Activated CD4-positive, alpha-beta memory T cell treated with anti-CD3 and anti-CD28 coated beads for 36 hours (primary cell): ENCODE data around the gene TTC6. TPM values are rescaled to one million over a fixed set of nuclear protein-coding genes. Genes with fewer than 3 reads are reported as not detected.

ENCODE experiments used
- CTCF ChIA-PET: fragments of 350-600 bp; sonication (Branson Sonifier 250); formaldehyde crosslinking; loops from one replicate; lab custom pipeline; 2021; ENCODE audit warnings: antibody characterized with exemption, inconsistent platforms; lab: Charles Lee
- POLR2A ChIA-PET: fragments of 350-600 bp; sonication (Branson Sonifier 250); formaldehyde crosslinking; loops from one replicate; lab custom pipeline; 2021; ENCODE audit warnings: antibody characterized with exemption; lab: Charles Lee
- DNase-seq: peaks from one replicate; pipeline ENCODE4 v3.0.0-alpha.2; 2020
- H3K27ac Mint-ChIP-seq: one replicate; pipeline ENCODE4 v1.8.0; 2021; ENCODE audit warnings: mixed read lengths
- H3K27me3 Mint-ChIP-seq: one replicate; pipeline ENCODE4 v1.8.0; 2021; ENCODE audit warnings: mixed read lengths
- H3K36me3 Mint-ChIP-seq: one replicate; pipeline ENCODE4 v1.8.0; 2021; ENCODE audit warnings: mixed read lengths
- H3K4me1 Mint-ChIP-seq: one replicate; pipeline ENCODE4 v1.8.0; 2021; ENCODE audit warnings: low read depth, mixed read lengths
- H3K4me3 Mint-ChIP-seq: one replicate; pipeline ENCODE4 v1.8.0; 2021; ENCODE audit warnings: mild to moderate bottlenecking, mixed read lengths
- H3K9me3 Mint-ChIP-seq: one replicate; pipeline ENCODE4 v1.8.0; 2021; ENCODE audit warnings: mixed read lengths
- intact Hi-C: fragments of 100-400 bp; cut with micrococcal nuclease; formaldehyde crosslinking; loops from one replicate; pipeline ENCODE4 v1.15.1; 2023
- total RNA-seq, 2 experiments: library from RNA; stranded (reverse); gene quantifications; one replicate each; pipeline ENCODE4 v1.2.3, GENCODE V29; 2021

Gene TTC6
- total RNA-seq, 2 experiments from 2014 or later, result not detected

DNA sequence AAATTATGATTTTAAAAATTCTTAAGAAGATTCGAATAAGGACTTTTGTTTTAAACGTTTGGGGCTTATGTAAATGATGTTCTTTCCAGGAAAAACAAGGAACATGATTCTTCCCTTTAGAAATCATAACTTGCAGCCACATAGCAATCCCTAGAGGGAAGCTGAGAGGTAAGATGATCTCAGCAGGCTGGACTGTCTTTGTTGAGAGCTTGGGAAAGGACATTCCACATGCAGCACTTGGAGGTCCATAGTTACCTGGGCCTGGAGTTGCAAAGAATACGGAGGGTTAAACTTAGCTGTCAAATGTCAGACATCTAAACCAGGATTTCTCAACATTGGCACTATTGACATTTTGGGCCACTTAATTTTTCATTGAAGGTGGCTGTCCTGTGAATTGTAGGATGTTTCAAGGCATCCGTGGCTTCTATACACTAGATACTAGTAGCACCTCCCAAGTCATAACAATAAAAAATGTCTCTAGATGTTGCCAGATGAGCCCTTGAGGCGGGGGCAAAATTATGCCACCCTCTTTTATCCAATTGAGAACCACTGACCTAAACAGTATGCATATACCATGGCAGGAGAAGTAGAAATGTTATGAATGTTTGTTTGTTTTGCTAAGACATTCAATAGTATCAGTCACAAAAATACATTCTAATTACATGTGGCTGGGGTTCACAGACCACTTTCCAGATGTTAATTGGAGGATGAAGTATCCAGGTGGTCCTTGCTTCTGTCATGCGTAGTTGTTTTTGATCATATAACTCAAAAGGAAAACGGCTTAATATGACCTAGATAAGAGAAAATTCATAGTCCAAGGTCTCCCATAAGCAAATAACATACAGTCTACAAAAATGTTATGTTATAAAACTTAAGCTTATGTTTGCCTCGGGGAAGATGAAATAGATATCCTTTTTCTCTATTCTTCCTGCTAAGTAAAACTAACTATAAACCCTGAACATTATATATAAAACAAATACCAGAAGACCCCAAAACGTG, 30.5 kb downstream of the TTC6 start:
- Mint-ChIP-seq H3K36me3 (no peaks in the 10 kb centered on the region), H3K27ac (no peak overlapping the region), H3K9me3 (peaks cover 18% of the 10 kb centered on the region), H3K27me3 (peaks cover 16% of the 10 kb centered on the region), H3K4me1 (no peaks in the 10 kb centered on the region), H3K4me3 (no peak overlapping the region)
- ChIA-PET POLR2A (no interaction called here), CTCF (no interaction called here)
- no peak for DNase-seq
- intact Hi-C loops, result no loop called here

DNA sequence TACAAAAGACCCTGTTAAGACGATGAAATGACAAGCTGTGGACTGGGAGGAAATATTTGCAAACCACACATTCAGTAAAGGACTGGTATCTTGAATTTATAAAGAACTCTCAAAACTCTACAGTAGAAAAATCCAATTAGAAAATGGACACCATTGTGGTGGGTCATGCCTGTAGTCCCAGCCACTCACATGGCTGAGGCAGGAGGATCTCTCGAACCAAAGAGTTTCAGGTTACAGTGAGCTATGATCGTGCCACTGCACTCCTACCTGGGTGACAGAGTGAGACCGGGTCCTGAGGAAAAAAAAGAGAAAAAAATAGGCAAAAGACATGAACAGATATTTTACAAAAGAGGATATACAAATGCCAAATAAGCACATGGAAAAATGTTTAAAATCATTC, 41.9 kb downstream of the TTC6 start:
- Mint-ChIP-seq H3K36me3 (no peaks in the 10 kb centered on the region), H3K27ac (no peak overlapping the region), H3K9me3 (peaks cover 3% of the 10 kb centered on the region), H3K27me3 (no peaks in the 10 kb centered on the region), H3K4me1 (no peaks in the 10 kb centered on the region), H3K4me3 (no peak overlapping the region)
- DNase-seq, result no peak
- CTCF ChIA-PET, result no interaction called here
- POLR2A ChIA-PET, result no interaction called here
- intact Hi-C loops, result no loop called here

DNA sequence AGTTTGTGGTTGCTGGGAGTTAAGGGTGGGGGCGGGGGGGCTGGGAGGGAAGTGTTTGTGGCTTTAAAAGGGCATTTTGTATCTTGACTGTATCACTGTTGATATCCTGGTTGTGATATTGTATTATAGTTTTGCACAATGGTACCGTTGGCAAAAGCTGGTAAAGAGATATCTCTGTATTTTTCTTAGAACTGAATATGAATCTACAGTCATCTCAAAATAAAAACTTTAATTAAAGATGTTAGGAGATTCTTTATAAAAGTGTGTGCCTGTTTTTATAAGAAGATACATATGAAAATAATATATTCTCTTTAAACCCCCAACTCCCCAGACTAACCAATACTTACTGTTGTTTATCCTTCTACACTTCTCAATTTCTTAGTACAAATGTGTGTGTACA, 43.2 kb downstream of the TTC6 start:
- no peaks in the 10 kb centered on the region for H3K27me3 Mint-ChIP-seq
- H3K36me3 Mint-ChIP-seq, result no peaks in the 10 kb centered on the region
- intact Hi-C loops, result no loop called here
- H3K4me3 Mint-ChIP-seq, result no peak overlapping the region
- H3K27ac Mint-ChIP-seq, result no peak overlapping the region
- no peak for DNase-seq
- CTCF ChIA-PET, result no interaction called here
- H3K9me3 Mint-ChIP-seq, result peaks cover 3% of the 10 kb centered on the region
- H3K4me1 Mint-ChIP-seq, result no peaks in the 10 kb centered on the region
- POLR2A ChIA-PET, result no interaction called here

DNA sequence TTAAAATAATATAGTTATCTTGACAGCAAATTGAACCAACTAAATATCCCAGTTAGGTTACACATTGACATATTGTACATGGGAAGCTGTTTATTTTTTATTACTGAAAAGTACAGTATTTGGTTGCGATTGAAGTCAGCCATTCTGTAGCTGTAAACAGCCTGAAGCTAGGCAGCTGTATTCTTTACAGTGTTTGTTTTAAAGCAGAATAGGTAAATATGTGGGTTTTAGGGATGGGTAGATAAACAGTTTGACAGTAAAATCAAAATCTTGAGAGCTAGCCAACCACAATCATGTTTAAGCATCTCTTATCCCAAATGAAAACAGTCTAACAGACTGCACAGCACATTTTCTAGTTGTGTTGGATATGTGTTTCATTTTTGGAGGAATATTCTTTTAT, 45.7 kb downstream of the TTC6 start:
- no peaks in the 10 kb centered on the region for H3K27me3 Mint-ChIP-seq
- H3K36me3 Mint-ChIP-seq, result no peaks in the 10 kb centered on the region
- POLR2A ChIA-PET, result no interaction called here
- no peak overlapping the region for H3K27ac Mint-ChIP-seq
- peaks cover 2% of the 10 kb centered on the region for H3K9me3 Mint-ChIP-seq
- DNase-seq, result no peak
- intact Hi-C loops, result no loop called here
- CTCF ChIA-PET, result no interaction called here
- H3K4me1 Mint-ChIP-seq, result no peaks in the 10 kb centered on the region
- no peak overlapping the region for H3K4me3 Mint-ChIP-seq

DNA sequence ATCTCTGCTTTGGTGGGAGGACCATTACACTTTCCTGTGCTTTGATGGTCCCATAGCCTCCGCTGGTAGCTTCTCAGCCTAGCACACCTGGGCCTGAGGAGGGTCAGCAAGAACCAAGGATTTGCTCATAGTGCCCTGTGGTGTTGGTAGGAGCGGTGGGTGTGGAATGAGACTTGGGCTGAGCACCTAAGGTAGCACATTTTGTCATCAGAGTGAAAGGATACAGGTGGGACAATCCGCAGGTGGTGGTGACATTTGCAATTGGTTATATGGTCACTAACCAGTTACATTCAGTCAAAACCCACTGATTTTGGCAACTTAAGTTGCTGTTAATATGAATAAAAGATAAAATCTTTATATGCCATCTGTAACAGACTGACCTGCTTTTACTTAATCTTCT, 46.7 kb downstream of the TTC6 start:
- intact Hi-C loops, result no loop called here
- POLR2A ChIA-PET, result no interaction called here
- DNase-seq, result no peak
- H3K4me3 Mint-ChIP-seq, result no peak overlapping the region
- CTCF ChIA-PET, result no interaction called here
- no peaks in the 10 kb centered on the region for H3K4me1 Mint-ChIP-seq
- no peaks in the 10 kb centered on the region for H3K27me3 Mint-ChIP-seq
- H3K9me3 Mint-ChIP-seq, result no peaks in the 10 kb centered on the region
- no peak overlapping the region for H3K27ac Mint-ChIP-seq
- no peaks in the 10 kb centered on the region for H3K36me3 Mint-ChIP-seq

DNA sequence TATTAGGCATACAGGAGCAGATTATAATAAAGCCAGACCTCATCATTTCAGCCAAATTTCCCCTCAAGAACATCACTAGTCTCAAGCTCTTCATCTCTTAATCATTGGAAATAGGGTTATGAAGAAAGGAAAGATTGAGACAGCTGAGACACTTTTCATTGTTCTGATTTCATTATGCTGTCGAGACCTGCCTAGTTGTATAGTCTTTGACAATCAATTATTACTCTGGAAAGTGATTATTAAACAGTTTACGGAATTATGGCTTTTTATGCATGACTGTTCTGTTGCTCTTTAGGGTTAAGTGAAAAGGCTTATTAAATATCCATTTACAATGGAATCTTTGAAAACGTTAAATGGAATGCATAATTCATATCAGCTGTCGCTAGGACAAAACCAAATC, 48.3 kb downstream of the TTC6 start:
- H3K27me3 Mint-ChIP-seq, result no peaks in the 10 kb centered on the region
- DNase-seq, result no peak
- H3K4me3 Mint-ChIP-seq, result no peak overlapping the region

More for the DNA sequence above, 48.3 kb downstream of the TTC6 start:
- Mint-ChIP-seq H3K9me3 (no peaks in the 10 kb centered on the region), H3K4me1 (no peaks in the 10 kb centered on the region), H3K36me3 (no peaks in the 10 kb centered on the region), H3K27ac (no peak overlapping the region)
- intact Hi-C loops, result no loop called here
- CTCF ChIA-PET, result no interaction called here
- POLR2A ChIA-PET, result no interaction called here

Other genes starting within 250 kb of the TTC6 start
- under 1 TPM; 0.12 to 0.19 TPM for gene FOXA1, start 380 bp upstream of the TTC6 start, total RNA-seq